Parathyroid adenoma (tissue), 2 donors: ENCODE results near the gene ADORA2A.
A peak's percentile ranks its signal among the peaks of the same experiment; 100 is the strongest.

Experiments used
- H2AFZ ChIP-seq: fragments of 300-600 bp; sonication (generic); one replicate; pipeline ENCODE4 v1.7.0; 2017; ENCODE audit warnings: antibody characterized with exemption, mild to moderate bottlenecking
- H3K27ac ChIP-seq: fragments of 300-600 bp; sonication (generic); one replicate; pipeline ENCODE4 v1.7.0; 2017
- H3K27me3 ChIP-seq: fragments of 300-600 bp; sonication (generic); one replicate; pipeline ENCODE4 v1.7.0; 2017; ENCODE audit warnings: low read length; ENCODE audit not compliant: control insufficient read depth, insufficient read depth
- H3K36me3 ChIP-seq: fragments of 300-600 bp; sonication (generic); one replicate; pipeline ENCODE4 v1.7.0; 2017; ENCODE audit warnings: low read length; ENCODE audit not compliant: control insufficient read depth, insufficient read depth
- H3K4me1 ChIP-seq: fragments of 300-600 bp; sonication (generic); one replicate; pipeline ENCODE4 v1.7.0; 2017; ENCODE audit warnings: control low read depth
- H3K4me2 ChIP-seq: fragments of 300-600 bp; sonication (generic); one replicate; pipeline ENCODE4 v1.7.0; 2017; ENCODE audit warnings: low read length
- H3K4me3 ChIP-seq: fragments of 300-600 bp; sonication (generic); one replicate; pipeline ENCODE4 v1.7.0; 2017; ENCODE audit warnings: low read depth, low read length
- H3K79me2 ChIP-seq: fragments of 300-600 bp; sonication (generic); one replicate; pipeline ENCODE4 v1.7.0; 2017; ENCODE audit warnings: control low read depth
- H3K9ac ChIP-seq: fragments of 300-600 bp; sonication (generic); one replicate; pipeline ENCODE4 v1.7.0; 2017; ENCODE audit warnings: mild to moderate bottlenecking
- H3K9me3 ChIP-seq: fragments of 300-600 bp; sonication (generic); one replicate; pipeline ENCODE4 v1.7.0; 2017; ENCODE audit warnings: low read length; ENCODE audit not compliant: control insufficient read depth
- CTCF ChIP-seq: fragments of 300-600 bp; sonication (generic); IDR thresholded peaks from one replicate; pipeline ENCODE4 v1.7.0; 2017; ENCODE audit warnings: antibody characterized with exemption, mild to moderate bottlenecking
- donor health status: primary hyperparathyroidism.

The ADORA2A gene

DNA sequence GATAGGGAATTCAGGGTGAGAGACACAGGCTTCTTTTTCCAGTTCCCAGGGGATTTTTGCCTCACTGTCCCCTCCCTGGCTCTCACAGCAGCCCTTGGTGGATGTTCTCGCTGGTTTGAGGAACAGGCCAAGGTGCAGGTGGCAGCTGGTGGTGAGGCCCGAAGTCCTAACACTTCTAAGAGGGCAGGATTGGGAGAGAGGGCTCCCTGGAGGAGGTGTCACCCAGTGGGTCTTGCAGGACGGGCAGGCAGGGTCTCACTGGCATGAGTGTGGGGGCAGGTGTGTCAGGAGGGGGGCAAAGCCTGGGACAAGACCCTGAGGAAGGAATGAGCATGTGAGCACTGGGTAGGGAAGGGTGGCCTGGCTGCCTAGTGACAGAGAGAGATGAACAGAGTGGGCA is 9.2 kb downstream of the ADORA2A start:
- Histone ChIP-seq H3K27ac (peak overlapping the region; percentile 5), H3K9me3 (no peaks in the 10 kb centered on the region), H3K4me2 (no peak overlapping the region), H2AFZ (no peak overlapping the region), H3K36me3 (no peaks in the 10 kb centered on the region), H3K4me1 (no peaks in the 10 kb centered on the region), H3K4me3 (no peak overlapping the region), H3K27me3 (no peaks in the 10 kb centered on the region), H3K79me2 (no peaks in the 10 kb centered on the region), H3K9ac (no peak overlapping the region)
- TF ChIP-seq CTCF, result no peak

GRCh38 chr22:24437091-24437490 is 9.7 kb downstream of the ADORA2A start:
- Histone ChIP-seq H2AFZ (no peak overlapping the region), H3K9ac (no peak overlapping the region), H3K4me1 (no peaks in the 10 kb centered on the region), H3K9me3 (no peaks in the 10 kb centered on the region), H3K36me3 (no peaks in the 10 kb centered on the region), H3K4me3 (no peak overlapping the region), H3K79me2 (no peaks in the 10 kb centered on the region), H3K27me3 (no peaks in the 10 kb centered on the region), H3K27ac (no peak overlapping the region), H3K4me2 (no peak overlapping the region)
- no peak for TF ChIP-seq CTCF

- Histone ChIP-seq H3K27me3 (no peaks in the 10 kb centered on the region), H3K4me1 (no peaks in the 10 kb centered on the region), H2AFZ (no peak overlapping the region), H3K4me3 (no peak overlapping the region), H3K36me3 (no peaks in the 10 kb centered on the region), H3K9me3 (no peaks in the 10 kb centered on the region), H3K4me2 (no peak overlapping the region), H3K79me2 (no peaks in the 10 kb centered on the region), H3K27ac (no peak overlapping the region), H3K9ac (no peak overlapping the region)
- no peak for TF ChIP-seq CTCF
Observed at GRCh38 chr22:24437741-24438328, 10.4 kb downstream of the ADORA2A start.

GRCh38 chr22:24440270-24440717 is 12.9 kb downstream of the ADORA2A start:
- Histone ChIP-seq H2AFZ (no peak overlapping the region), H3K9ac (no peak overlapping the region), H3K9me3 (no peaks in the 10 kb centered on the region), H3K4me1 (no peaks in the 10 kb centered on the region), H3K27me3 (no peaks in the 10 kb centered on the region), H3K4me3 (no peak overlapping the region), H3K36me3 (no peaks in the 10 kb centered on the region), H3K27ac (no peak overlapping the region), H3K79me2 (no peaks in the 10 kb centered on the region), H3K4me2 (no peak overlapping the region)
- TF ChIP-seq CTCF, result no peak

- Histone ChIP-seq H2AFZ (no peak overlapping the region), H3K9ac (no peak overlapping the region), H3K36me3 (no peaks in the 10 kb centered on the region), H3K4me3 (no peak overlapping the region), H3K27me3 (no peaks in the 10 kb centered on the region), H3K9me3 (no peaks in the 10 kb centered on the region), H3K4me1 (no peaks in the 10 kb centered on the region), H3K4me2 (no peak overlapping the region), H3K27ac (no peak overlapping the region), H3K79me2 (no peaks in the 10 kb centered on the region)
- no peak for TF ChIP-seq CTCF
Observed at GRCh38 chr22:24440718-24441405, 13.5 kb downstream of the ADORA2A start.
